ENCODE measurements around the gene AMIGO2.

- TF ChIP-seq POLR2AphosphoS5 (IDR thresholded peaks at IDR 0.05; ENCODE audit: low read depth, low read length) (no peak), POLR2A (IDR thresholded peaks at IDR 0.05; ENCODE audit: low read depth, low read length) (no peak), TAF1 (IDR thresholded peaks at IDR 0.05; ENCODE audit: borderline replicate concordance, low read depth, low read length) (no peak)
Measured at GRCh38 chr12:47099610-47100009, 19.9 kb upstream of the AMIGO2 start.
